Measurements from ENCODE around the gene PWP2. TPM values are rescaled to one million over a fixed set of nuclear protein-coding genes. Genes with fewer than 3 reads are reported as not detected.

Gene PWP2
- total RNA-seq, 1 donor = 4.0 TPM

GRCh38 chr21:44087426-44088400, 19.5 kb upstream of the PWP2 start:
- DNase-seq (ENCODE audit: low read depth) = no peak
- TF ChIP-seq CTCF (IDR thresholded peaks at IDR 0.05; ENCODE audit: insufficient read depth, low read length) = no peak

GRCh38 chr21:44088401-44088780, 18.8 kb upstream of the PWP2 start:
- H3K4me3 ChIP-seq (ENCODE audit: low read depth, low read length) = no peak overlapping the region
- no peak for DNase-seq (ENCODE audit: low read depth)
- TF ChIP-seq CTCF (IDR thresholded peaks at IDR 0.05; ENCODE audit: insufficient read depth, low read length) = no peak

More at GRCh38 chr21:44087426-44088400, 19.5 kb upstream of the PWP2 start:
- H3K4me3 ChIP-seq (ENCODE audit: low read depth, low read length) = no peak overlapping the region

GRCh38 chr21:44089001-44089911, 17.9 kb upstream of the PWP2 start:
- no peak for DNase-seq (ENCODE audit: low read depth)
- no peak for TF ChIP-seq CTCF (IDR thresholded peaks at IDR 0.05; ENCODE audit: insufficient read depth, low read length)
- no peak overlapping the region for H3K4me3 ChIP-seq (ENCODE audit: low read depth, low read length)

- no peak overlapping the region for H3K4me3 ChIP-seq (ENCODE audit: low read depth, low read length)
- DNase-seq (ENCODE audit: low read depth) = no peak
- TF ChIP-seq CTCF (IDR thresholded peaks at IDR 0.05; ENCODE audit: insufficient read depth, low read length) = no peak
Observed at GRCh38 chr21:44090325-44090724, 16.9 kb upstream of the PWP2 start.

GRCh38 chr21:44092211-44092610, 15.0 kb upstream of the PWP2 start:
- no peak for TF ChIP-seq CTCF (IDR thresholded peaks at IDR 0.05; ENCODE audit: insufficient read depth, low read length)
- no peak for DNase-seq (ENCODE audit: low read depth)
- no peak overlapping the region for H3K4me3 ChIP-seq (ENCODE audit: low read depth, low read length)

GRCh38 chr21:44093761-44094160, 13.4 kb upstream of the PWP2 start:
- H3K4me3 ChIP-seq (ENCODE audit: low read depth, low read length) = no peak overlapping the region
- TF ChIP-seq CTCF (IDR thresholded peaks at IDR 0.05; ENCODE audit: insufficient read depth, low read length) = no peak
- no peak for DNase-seq (ENCODE audit: low read depth)
